ENCODE results near the gene GLT1D1.
A peak's percentile ranks its signal among the peaks of the same experiment; 100 is the strongest.

GLT1D1 gene

GRCh38 chr12:128914908-128915563, 61.8 kb downstream of the GLT1D1 start:
- DNase-seq (ENCODE audit: low read depth), result no peak

- DNase-seq (ENCODE audit: low read depth), result no peak
Measured at GRCh38 chr12:128916425-128916824, 63.1 kb downstream of the GLT1D1 start.

GRCh38 chr12:128918481-128919260, 65.4 kb downstream of the GLT1D1 start:
- no peak for DNase-seq (ENCODE audit: low read depth)

GRCh38 chr12:128920468-128920867, 67.2 kb downstream of the GLT1D1 start:
- DNase-seq (ENCODE audit: low read depth), result peak; percentile 39

GRCh38 chr12:128928361-128928760, 75.1 kb downstream of the GLT1D1 start:
- no peak for DNase-seq (ENCODE audit: low read depth)

- no peak for DNase-seq (ENCODE audit: low read depth)
Measured at GRCh38 chr12:128929057-128929456, 75.8 kb downstream of the GLT1D1 start.

GRCh38 chr12:128930606-128931005, 77.3 kb downstream of the GLT1D1 start:
- DNase-seq (ENCODE audit: low read depth), result no peak

GRCh38 chr12:128932521-128932920, 79.2 kb downstream of the GLT1D1 start:
- no peak for DNase-seq (ENCODE audit: low read depth)

GRCh38 chr12:128933039-128933438, 79.8 kb downstream of the GLT1D1 start:
- no peak for DNase-seq (ENCODE audit: low read depth)

GRCh38 chr12:128933926-128934325, 80.6 kb downstream of the GLT1D1 start:
- no peak for DNase-seq (ENCODE audit: low read depth)

GRCh38 chr12:128938886-128939285, 85.6 kb downstream of the GLT1D1 start:
- no peak for DNase-seq (ENCODE audit: low read depth)

GRCh38 chr12:128940090-128940888, 87.0 kb downstream of the GLT1D1 start:
- no peak for DNase-seq (ENCODE audit: low read depth)

- no peak for DNase-seq (ENCODE audit: low read depth)
Measured at GRCh38 chr12:128940974-128941373, 87.7 kb downstream of the GLT1D1 start.

- DNase-seq (ENCODE audit: low read depth), result no peak
Measured at GRCh38 chr12:128942960-128943477, 89.7 kb downstream of the GLT1D1 start.

GRCh38 chr12:128944956-128945355, 91.7 kb downstream of the GLT1D1 start:
- DNase-seq (ENCODE audit: low read depth), result no peak

- no peak for DNase-seq (ENCODE audit: low read depth)
Measured at GRCh38 chr12:128947209-128947608, 93.9 kb downstream of the GLT1D1 start.

GRCh38 chr12:128949086-128949485, 95.8 kb downstream of the GLT1D1 start:
- no peak for DNase-seq (ENCODE audit: low read depth)

- DNase-seq (ENCODE audit: low read depth), result no peak
Measured at GRCh38 chr12:128951448-128951847, 98.2 kb downstream of the GLT1D1 start.

GRCh38 chr12:128956755-128957154, 103.5 kb downstream of the GLT1D1 start:
- DNase-seq (ENCODE audit: low read depth), result no peak

GRCh38 chr12:128959901-128960300, 106.6 kb downstream of the GLT1D1 start:
- no peak for DNase-seq (ENCODE audit: low read depth)

- DNase-seq (ENCODE audit: low read depth), result no peak
Measured at GRCh38 chr12:128961308-128961902, 108.1 kb downstream of the GLT1D1 start.

- no peak for DNase-seq (ENCODE audit: low read depth)
Measured at GRCh38 chr12:128961957-128962356, 108.7 kb downstream of the GLT1D1 start.

Data from fibroblast of the conjunctiva (primary cell).